ENCODE results near the gene CELF4.

DNA sequence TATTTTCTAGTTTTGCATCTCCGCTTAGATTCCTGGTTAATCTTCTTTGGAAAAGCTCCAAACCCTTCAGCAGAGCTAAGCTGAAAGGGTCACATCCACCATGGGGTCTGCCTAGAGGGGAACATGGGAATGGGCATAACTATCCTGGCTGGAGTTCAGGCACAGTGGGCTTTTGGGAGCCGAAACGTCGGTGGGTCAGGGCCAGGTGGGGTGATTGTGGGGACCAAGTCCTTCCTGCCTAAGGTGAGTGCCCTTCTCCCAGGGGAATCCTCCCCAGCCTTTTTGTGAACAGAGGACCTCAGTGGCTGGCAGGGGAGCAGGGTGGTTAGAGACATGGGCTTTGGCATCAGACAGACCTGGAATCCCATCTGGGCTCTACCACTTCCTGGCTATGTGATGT lies 60.3 kb downstream of the CELF4 start:
- TF ChIP-seq POLR2AphosphoS5 (IDR thresholded peaks at IDR 0.05; ENCODE audit: borderline replicate concordance, low read depth, low read length) (no peak), EZH2 (IDR thresholded peaks at IDR 0.05) (no peak)

Data from SK-N-MC (cell line).